ENCODE results near the gene TMEM273.

- no peak for TF ChIP-seq CTCF (IDR thresholded peaks at IDR 0.05 in 4 of 5, conservative IDR thresholded peaks at IDR 0.05 in 1 of 5)
- TF ChIP-seq POLR2A (IDR thresholded peaks at IDR 0.05), result no peak
Measured at GRCh38 chr10:49194212-49194920, 6.2 kb upstream of the TMEM273 start.
